H1 (cell line): ENCODE results near the gene FBXL15. TPM values are rescaled to one million over a fixed set of nuclear protein-coding genes. Genes with fewer than 3 reads are reported as not detected.

Experiments used
- CTCF ChIA-PET: fragments of 300-600 bp; sonication (Branson Sonifier 250); formaldehyde crosslinking; loops from one replicate; lab custom pipeline; 2021; ENCODE audit not compliant: partially characterized antibody; lab: Charles Lee
- POLR2A ChIA-PET: fragments of 300-600 bp; sonication (Branson Sonifier 250); formaldehyde crosslinking; loops from one replicate; lab custom pipeline; 2021; ENCODE audit warnings: inconsistent platforms; ENCODE audit not compliant: partially characterized antibody; lab: Charles Lee
- DNase-seq, 2 experiments: peaks; one replicate each; pipeline versions ENCODE4 v3.0.0 to v3.0.0-alpha.2; 2010 to 2022; ENCODE audit warnings: low spot score in 2 of 2, low read depth in 1 of 2, mixed read lengths in 1 of 2
- FAIRE-seq: peaks from 2 replicates; lab custom pipeline; 2011; peaks lifted over from hg19 to GRCh38; lab: Jason Lieb, UNC
- H2AFZ ChIP-seq: 2 replicates; pipeline ENCODE4 v1.8.1; 2012; ENCODE audit warnings: low read length, inconsistent platforms
- H2AK5ac ChIP-seq: 2 replicates; pipeline ENCODE4 v1.6.1; 2013; ENCODE audit warnings: low read depth, low read length
- H2BK120ac ChIP-seq: replicated peaks from 2 replicates; pipeline ENCODE3; 2013; ENCODE audit warnings: low read depth, low read length, inconsistent platforms
- H2BK12ac ChIP-seq: 2 replicates; pipeline ENCODE4 v1.6.1; 2013; ENCODE audit warnings: low read depth, low read length
- H2BK15ac ChIP-seq: 2 replicates; pipeline ENCODE4 v1.6.1; 2013; ENCODE audit warnings: low read length
- H2BK20ac ChIP-seq: 2 replicates; pipeline ENCODE4 v1.6.1; 2013; ENCODE audit warnings: low read length
- H2BK5ac ChIP-seq: 2 replicates; pipeline ENCODE4 v1.6.1; 2013; ENCODE audit warnings: low read depth, low read length
- H3K14ac ChIP-seq: 2 replicates; pipeline ENCODE4 v1.6.1; 2013; ENCODE audit warnings: inconsistent platforms; ENCODE audit not compliant: insufficient read length
- H3K18ac ChIP-seq: 2 replicates; pipeline ENCODE4 v1.6.1; 2013; ENCODE audit warnings: low read length; ENCODE audit errors: extremely low read depth
- H3K23ac ChIP-seq: 2 replicates; pipeline ENCODE4 v1.6.1; 2013; ENCODE audit warnings: inconsistent platforms; ENCODE audit not compliant: insufficient read length
- H3K23me2 ChIP-seq: 2 replicates; pipeline ENCODE4 v1.6.1; 2013; ENCODE audit warnings: low read depth, low read length
- H3K27ac ChIP-seq: 2 replicates; pipeline ENCODE4 v1.6.1; 2011; ENCODE audit warnings: low read depth, low read length, inconsistent platforms
- H3K27me3 ChIP-seq, 4 experiments: replicated peaks in 1 of 4; 1 replicate in 1 of 4; 2 replicates in 3 of 4; pipeline versions ENCODE4 v1.6.1 to v1.8.1; 2011 to 2013; ENCODE audit warnings: low read length in 3 of 4, mild to moderate bottlenecking in 3 of 4, inconsistent platforms in 2 of 4, mixed read lengths in 2 of 4, moderate library complexity in 1 of 4; ENCODE audit not compliant: control insufficient read depth in 3 of 4, insufficient read depth in 3 of 4; ENCODE audit errors: extremely low read depth in 1 of 4
- H3K36me3 ChIP-seq, 4 experiments: 2 replicates each; pipeline versions ENCODE4 v1.6.1 to v1.8.1; 2011 to 2013; ENCODE audit warnings: mild to moderate bottlenecking in 4 of 4, low read length in 3 of 4, moderate library complexity in 2 of 4, control low read depth in 1 of 4, inconsistent platforms in 1 of 4; ENCODE audit not compliant: insufficient read depth in 4 of 4, control insufficient read depth in 2 of 4
- H3K4ac ChIP-seq: replicated peaks from 2 replicates; pipeline ENCODE3; 2013; ENCODE audit warnings: low read length, low read depth, mixed read lengths, inconsistent platforms; ENCODE audit not compliant: insufficient read length
- H3K4me1 ChIP-seq, 4 experiments: replicated peaks in 1 of 4; 1 replicate in 1 of 4; 2 replicates in 3 of 4; pipeline versions ENCODE4 v1.6.1 to v1.8.1; 2011 to 2013; ENCODE audit warnings: low read length in 3 of 4, inconsistent platforms in 2 of 4, mixed read lengths in 1 of 4; ENCODE audit not compliant: insufficient read depth in 4 of 4, control insufficient read depth in 3 of 4
- H3K4me2 ChIP-seq, 2 experiments: 2 replicates each; pipeline versions ENCODE4 v1.6.1 to v1.8.1; 2011 to 2013; ENCODE audit warnings: low read depth in 2 of 2, low read length in 2 of 2, control low read depth in 1 of 2, inconsistent platforms in 1 of 2, mild to moderate bottlenecking in 1 of 2; ENCODE audit not compliant: insufficient read depth in 1 of 2
- H3K4me3 ChIP-seq, 4 experiments: fragments of 200-600, 300-600 bp in 1 of 4; sonication (generic), shearing (Covaris generic), sonication (Bioruptor Twin) in 1 of 4; 2 replicates each; pipeline versions ENCODE4 v1.5.1 to v1.8.1; 2011 to 2016; ENCODE audit warnings: low read length in 4 of 4, low read depth in 3 of 4, control low read depth in 2 of 4, inconsistent platforms in 2 of 4, mild to moderate bottlenecking in 2 of 4, mixed read lengths in 1 of 4, moderate library complexity in 1 of 4; ENCODE audit not compliant: insufficient read depth in 2 of 4; ENCODE audit errors: extremely low read depth in 1 of 4
- H3K56ac ChIP-seq: replicated peaks from 2 replicates; pipeline ENCODE3; 2013; ENCODE audit warnings: low read depth, mild to moderate bottlenecking, mixed read lengths, low read length, inconsistent platforms; ENCODE audit not compliant: insufficient read length
- H3K79me1 ChIP-seq: 2 replicates; pipeline ENCODE4 v1.6.1; 2013; ENCODE audit warnings: low read depth, low read length, control low read depth
- H3K79me2 ChIP-seq, 2 experiments: 2 replicates each; pipeline versions ENCODE4 v1.6.1 to v1.8.1; 2012 to 2013; ENCODE audit warnings: low read length in 2 of 2, mild to moderate bottlenecking in 2 of 2, inconsistent platforms in 1 of 2; ENCODE audit not compliant: insufficient read depth in 2 of 2, control insufficient read depth in 1 of 2
- H3K9ac ChIP-seq, 4 experiments: replicated peaks in 1 of 4; 1 replicate in 1 of 4; 2 replicates in 3 of 4; pipeline versions ENCODE4 v1.6.1 to v1.8.1; 2011 to 2013; ENCODE audit warnings: low read depth in 3 of 4, low read length in 3 of 4, control low read depth in 2 of 4, mild to moderate bottlenecking in 2 of 4, moderate library complexity in 2 of 4, inconsistent platforms in 1 of 4; ENCODE audit errors: extremely low read depth in 1 of 4
- H3K9me3 ChIP-seq, 2 experiments: 2 replicates each; pipeline versions ENCODE4 v1.6.1 to v1.8.1; 2012 to 2013; ENCODE audit warnings: mild to moderate bottlenecking in 2 of 2, moderate library complexity in 2 of 2, control low read depth in 1 of 2, inconsistent platforms in 1 of 2, low read depth in 1 of 2, low read length in 1 of 2, mixed read lengths in 1 of 2; ENCODE audit not compliant: insufficient read depth in 2 of 2
- H4K20me1 ChIP-seq, 2 experiments: replicated peaks in 1 of 2; 2 replicates each; pipeline versions ENCODE3 to v1.8.1; 2011 to 2013; ENCODE audit warnings: inconsistent platforms in 2 of 2, low read length in 2 of 2, mild to moderate bottlenecking in 1 of 2; ENCODE audit not compliant: insufficient read depth in 2 of 2, control insufficient read depth in 1 of 2
- H4K5ac ChIP-seq: 2 replicates; pipeline ENCODE4 v1.6.1; 2013; ENCODE audit warnings: low read length, low read depth, mixed read lengths, inconsistent platforms; ENCODE audit not compliant: insufficient read length
- H4K8ac ChIP-seq: 2 replicates; pipeline ENCODE4 v1.8.0; 2013; ENCODE audit warnings: mild to moderate bottlenecking, moderate library complexity, low read length, inconsistent platforms; ENCODE audit not compliant: insufficient read depth; ENCODE audit errors: extremely low read depth
- H4K91ac ChIP-seq: replicated peaks from 2 replicates; pipeline ENCODE3; 2013; ENCODE audit warnings: low read length, mixed read lengths, inconsistent platforms; ENCODE audit not compliant: insufficient read length
- ASH2L ChIP-seq: fragments of 200-600, 300-600 bp; sonication (generic); IDR thresholded peaks from one replicate; pipeline ENCODE4 v1.7.1; 2017; ENCODE audit warnings: low read length
- BACH1 ChIP-seq: IDR thresholded peaks from 2 replicates; pipeline ENCODE4 v1.6.1; 2012; ENCODE audit warnings: low read length, improper control_type of control experiment
- CBX8 ChIP-seq: fragments of 300-800, 300-1000 bp; sonication (generic); IDR thresholded peaks from 2 replicates; pipeline ENCODE4 v1.7.1; 2016; ENCODE audit warnings: low read depth, low read length, borderline replicate concordance
- FOSL1 ChIP-seq: IDR thresholded peaks from 2 replicates; pipeline ENCODE4 v1.6.1; 2011; ENCODE audit warnings: mild to moderate bottlenecking, low read depth, low read length, moderate library complexity; ENCODE audit not compliant: insufficient read depth
- GABPA ChIP-seq: IDR thresholded peaks from 2 replicates; pipeline ENCODE4 v1.6.1; 2011; ENCODE audit warnings: mild to moderate bottlenecking, low read length, moderate library complexity, borderline replicate concordance; ENCODE audit not compliant: insufficient read depth
- RAD21 ChIP-seq, 2 experiments: IDR thresholded peaks in 1 of 2; conservative IDR thresholded peaks in 1 of 2; 2 replicates each; pipeline ENCODE4 v1.6.1; 2011; ENCODE audit warnings: low read depth in 2 of 2, low read length in 2 of 2, improper control_type of control experiment in 1 of 2, inconsistent platforms in 1 of 2, mild to moderate bottlenecking in 1 of 2, moderate library complexity in 1 of 2
- SP2 ChIP-seq: IDR thresholded peaks from 2 replicates; pipeline ENCODE4 v1.6.1; 2012; ENCODE audit warnings: mild to moderate bottlenecking, low read length, inconsistent platforms
- TAF7 ChIP-seq: optimal IDR thresholded peaks from 2 replicates; pipeline ENCODE3; 2011; ENCODE audit warnings: low read depth, mild to moderate bottlenecking, inconsistent platforms, low read length, moderate library complexity, borderline replicate concordance
- WGBS, 2 experiments: shearing (Covaris generic) in 1 of 2; methylation state at CpG; one replicate each; pipeline versions ENCODE4 v1.1.6 to v1.1.7; 2013 to 2015; ENCODE audit warnings: low lambda C conversion rate in 2 of 2, mixed read lengths in 2 of 2, inconsistent platforms in 1 of 2, low coverage in 1 of 2, missing lambda C conversion rate in 1 of 2; ENCODE audit not compliant: insufficient replicate concordance in 2 of 2, insufficient coverage in 1 of 2, insufficient read length in 1 of 2; ENCODE audit errors: extremely low coverage in 1 of 2, missing lambda C conversion rate in 1 of 2; 5-methylcytosine and 5-hydroxymethylcytosine counted together
- polyA plus RNA-seq, 7 experiments: library from polyadenylated mRNA; depleted of rRNA in 3 of 7; stranded (reverse) in 5 of 7; unstranded in 2 of 7; fragments of >200 nt in 5 of 7; fragments of 200-250 nt in 2 of 7; gene quantifications; 1 replicate in 5 of 7; 2 replicates in 1 of 7; 4 replicates in 1 of 7; pipeline versions ENCODE4 v1.2.1 to v1.2.3, GENCODE V29; 2011 to 2013; ENCODE audit warnings: missing spikeins in 2 of 7, mixed read lengths in 2 of 7
- total RNA-seq: library from RNA; stranded (reverse); fragmentation: NEBNext Ultra II Directional; extraction: Animal tissue kit (Norgen Biotek cat#: 25700); gene quantifications from 2 replicates; pipeline ENCODE4 v1.2.1, GENCODE V29; 2021
- TF ChIP-seq, protein P1 (sequence below): IDR thresholded peaks from 2 replicates; pipeline ENCODE4 v1.6.1; 2012; ENCODE audit warnings: inconsistent platforms

The FBXL15 gene
- total and polyA plus RNA-seq, 2 of the 8 experiments (the other 6 are each of a cell fraction or from before 2014, with no cell fraction given) = 11.3 to 22.6 TPM

DNA sequence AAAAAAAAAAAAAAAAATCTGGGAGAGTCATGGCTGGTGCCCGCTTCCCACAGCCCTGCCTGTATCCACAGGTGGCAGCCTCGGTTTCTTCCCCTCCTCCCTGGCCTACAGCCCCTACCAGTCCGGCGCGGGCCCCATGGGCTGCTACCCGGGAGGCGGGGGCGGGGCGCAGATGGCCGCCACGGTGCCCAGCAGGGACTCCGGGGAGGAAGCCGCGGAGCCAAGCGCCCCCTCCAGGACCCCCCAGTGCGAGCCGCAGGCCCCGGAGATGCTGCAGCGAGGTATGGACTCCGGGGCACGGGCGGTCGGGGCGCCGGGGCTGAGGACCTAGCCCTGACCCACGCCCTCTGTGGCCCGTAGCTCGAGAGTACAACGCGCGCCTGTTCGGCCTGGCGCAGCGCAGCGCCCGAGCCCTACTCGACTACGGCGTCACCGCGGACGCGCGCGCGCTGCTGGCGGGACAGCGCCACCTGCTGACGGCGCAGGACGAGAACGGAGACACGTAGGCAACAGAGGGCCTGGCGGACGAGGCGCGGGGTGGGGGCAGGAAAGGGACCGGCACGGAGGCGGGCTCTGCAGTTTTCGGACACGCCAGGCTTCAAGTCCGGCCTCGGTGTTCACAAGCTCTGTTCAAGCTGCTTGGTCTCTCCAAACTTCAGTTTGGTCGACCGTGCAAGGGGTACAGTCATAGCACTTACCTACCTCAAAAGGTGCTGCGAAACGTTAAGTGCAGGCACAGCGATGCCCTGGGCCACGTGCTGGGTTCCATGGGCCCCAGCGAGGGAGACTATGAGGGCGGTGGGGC is 21.2 kb upstream of the FBXL15 start:
- ChIA-PET POLR2A (interaction anchor here (0.6 to 6.1 kb wide), 12 partner anchors 8 to 286 kb away, joined by 3 to 38 read pairs (median 4); partner anchors contain the start of genes CUEDC2 and FBXL15), CTCF (interaction anchor here (0.6 to 16.4 kb wide), 45 partner anchors 5 to 1659 kb away, joined by 3 to 357 read pairs (median 4); partner anchors contain the start of genes C10orf95, CUEDC2, ELOVL3 and FBXL15)
- Histone ChIP-seq H3K27ac (no peak overlapping the region), H3K4me3 (peak overlapping the region; percentile 33 to 70 (median 60)), H4K8ac (peak overlapping the region; percentile 71), H3K56ac (no peak overlapping the region), H3K4ac (peak overlapping the region; percentile 91), H4K5ac (peak overlapping the region; percentile 69), H2BK12ac (peak overlapping the region; percentile 87; the same call in 1 of the 2 replicates), H3K23ac (no peak overlapping the region), H2BK20ac (no peak overlapping the region), H3K4me2 (peak overlapping the region; percentile 12 to 74; a peak in 3 of 4 replicates), H3K23me2 (peaks cover 12% of the 10 kb centered on the region), H4K20me1 (peaks cover 6 to 12% of the 10 kb centered on the region in 2 experiments), H2AFZ (no peak overlapping the region), H3K4me1 (peaks cover 0 to 23% (median 13%) of the 10 kb centered on the region in 4 experiments; a peak in 6 of 7 replicates), H2AK5ac (no peak overlapping the region), H3K9me3 (no peaks in the 10 kb centered on the region), H3K14ac (no peak overlapping the region), H3K9ac (peak overlapping the region in 2 of 4 experiments; percentile 38 to 42; a peak in 4 of 7 replicates), H3K36me3 (peaks cover 2 to 13% (median 8%) of the 10 kb centered on the region in 4 experiments; a peak in 6 of 8 replicates), H3K79me2 (no peaks in the 10 kb centered on the region), H4K91ac (peak overlapping the region; percentile 81), H3K27me3 (peaks cover 0 to 15% (median 11%) of the 10 kb centered on the region in 4 experiments; a peak in 6 of 7 replicates), H3K79me1 (no peaks in the 10 kb centered on the region), H2BK15ac (peak overlapping the region; percentile 95), H2BK5ac (peak overlapping the region; percentile 66; the same call in 1 of the 2 replicates), H2BK120ac (peak overlapping the region; percentile 83), H3K18ac (peak overlapping the region; percentile 90; the same call in 1 of the 2 replicates)
- FAIRE-seq = no peak
- 14% methylated on average over 36 of the region's 72 CpGs; no CpG with 5 or more reads in 1 of the 2 experiments for WGBS, 2 experiments
- DNase-seq = peak; percentile 70 to 96
- TF ChIP-seq BACH1 (peak; percentile 70), GABPA (peak; percentile 56; the same call in 1 of the 2 replicates), ASH2L (peak; percentile 78), RAD21 (IDR thresholded peaks at IDR 0.05 in 1 of 2, conservative IDR thresholded peaks at IDR 0.05 in 1 of 2; ENCODE audit: low read depth in 2 of 2, low read length in 2 of 2) (peak; percentile 63 to 75), CBX8 (no peak), SP2 (no peak), TAF7 (peak; percentile 82), FOSL1 (no peak)
- TF ChIP-seq, protein P1, sequence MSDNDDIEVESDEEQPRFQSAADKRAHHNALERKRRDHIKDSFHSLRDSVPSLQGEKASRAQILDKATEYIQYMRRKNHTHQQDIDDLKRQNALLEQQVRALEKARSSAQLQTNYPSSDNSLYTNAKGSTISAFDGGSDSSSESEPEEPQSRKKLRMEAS = peak; percentile 84
